Activated naive CD8-positive, alpha-beta T cell treated with anti-CD3 and anti-CD28 coated beads, Interleukin-2, amount 50 U/mL, for 16 hours (primary cell): ENCODE measurements around the gene IRF2BPL.

Experiments used
- DNase-seq: peaks from one replicate; pipeline ENCODE4 v3.0.0-alpha.2; 2020; ENCODE audit warnings: low read depth, low spot score

Gene IRF2BPL

DNA sequence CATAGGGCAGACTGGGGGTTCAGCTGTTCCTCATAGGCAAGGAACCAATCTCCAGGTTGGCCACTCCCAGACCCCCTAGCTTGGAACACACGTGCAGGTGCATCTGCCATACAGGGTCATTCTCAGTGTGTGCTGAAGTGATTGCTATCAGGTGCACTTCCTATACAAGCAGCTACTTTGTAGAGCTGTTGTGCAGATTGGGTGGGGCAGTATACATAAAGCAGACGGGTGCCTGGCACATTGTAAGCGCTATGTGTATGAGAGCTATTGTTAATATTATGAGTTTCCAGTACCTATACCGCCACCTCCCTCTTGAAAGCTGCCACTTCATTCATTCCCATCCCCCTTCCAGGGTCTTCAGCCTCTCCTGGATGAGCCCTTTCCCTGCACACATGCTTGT, 17.3 kb downstream of the IRF2BPL start:
- DNase-seq, result no peak

DNA sequence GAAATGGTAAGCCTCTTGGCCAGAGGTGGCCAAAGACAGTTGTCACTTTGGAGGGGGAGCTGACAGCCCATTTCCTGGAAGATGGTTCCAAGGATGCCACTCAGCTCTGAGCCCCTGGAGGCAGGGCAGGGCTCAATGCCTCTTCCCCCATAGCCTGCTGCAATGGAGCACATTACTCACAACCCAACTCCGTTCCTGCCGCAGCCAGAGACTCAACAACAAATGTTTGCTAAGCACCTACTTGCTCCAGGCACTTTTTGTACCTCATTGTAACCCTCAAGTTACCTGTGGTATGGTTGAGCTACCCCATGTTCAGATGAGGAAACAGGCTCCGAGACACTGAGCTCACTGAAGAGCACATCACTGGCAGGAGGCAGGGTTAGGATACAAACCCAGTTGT, 19.5 kb downstream of the IRF2BPL start:
- no peak for DNase-seq

DNA sequence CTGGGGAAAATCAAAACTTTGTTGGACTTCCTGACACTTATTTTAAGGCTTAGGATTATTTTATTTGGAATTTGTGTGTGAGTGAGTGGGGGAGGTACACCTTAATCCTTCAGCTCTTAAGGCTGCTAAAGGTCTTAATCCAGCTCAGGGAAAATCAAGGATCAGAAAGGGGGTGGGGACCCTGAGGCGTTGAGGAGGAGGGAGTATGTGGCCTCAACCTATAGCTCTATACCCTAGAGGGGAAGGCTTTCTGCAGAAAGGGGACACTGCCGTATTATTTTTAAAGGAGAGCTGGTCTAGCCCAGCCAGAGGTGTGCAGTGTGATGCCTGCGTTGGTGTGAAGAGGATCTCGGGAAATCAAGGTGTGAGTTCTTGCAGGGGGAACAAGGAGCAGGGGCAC, 20.0 kb downstream of the IRF2BPL start:
- DNase-seq, result no peak

DNA sequence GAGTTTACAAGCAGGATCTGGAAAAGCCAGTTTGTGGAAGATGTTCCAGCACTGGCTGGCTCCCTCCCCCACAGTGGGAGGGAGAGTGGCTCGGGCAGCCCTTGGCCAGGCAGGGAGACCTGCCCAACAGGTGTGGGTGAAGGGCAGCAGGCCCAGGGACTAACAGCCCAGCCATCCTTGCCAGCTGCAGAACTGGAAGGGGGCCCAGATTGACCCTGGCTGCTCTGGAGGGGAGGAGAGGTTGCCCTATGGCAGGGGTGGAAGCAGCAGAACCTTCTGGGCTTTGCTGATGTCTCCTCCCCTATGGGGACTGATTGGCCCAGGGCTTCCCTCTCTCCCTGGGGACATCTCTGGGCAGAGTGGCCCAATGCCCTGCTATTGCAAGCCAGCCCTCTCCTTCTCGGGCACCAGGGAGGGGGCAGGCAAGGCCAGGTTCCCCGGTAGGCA, 20.5 kb downstream of the IRF2BPL start:
- DNase-seq, result no peak

DNA sequence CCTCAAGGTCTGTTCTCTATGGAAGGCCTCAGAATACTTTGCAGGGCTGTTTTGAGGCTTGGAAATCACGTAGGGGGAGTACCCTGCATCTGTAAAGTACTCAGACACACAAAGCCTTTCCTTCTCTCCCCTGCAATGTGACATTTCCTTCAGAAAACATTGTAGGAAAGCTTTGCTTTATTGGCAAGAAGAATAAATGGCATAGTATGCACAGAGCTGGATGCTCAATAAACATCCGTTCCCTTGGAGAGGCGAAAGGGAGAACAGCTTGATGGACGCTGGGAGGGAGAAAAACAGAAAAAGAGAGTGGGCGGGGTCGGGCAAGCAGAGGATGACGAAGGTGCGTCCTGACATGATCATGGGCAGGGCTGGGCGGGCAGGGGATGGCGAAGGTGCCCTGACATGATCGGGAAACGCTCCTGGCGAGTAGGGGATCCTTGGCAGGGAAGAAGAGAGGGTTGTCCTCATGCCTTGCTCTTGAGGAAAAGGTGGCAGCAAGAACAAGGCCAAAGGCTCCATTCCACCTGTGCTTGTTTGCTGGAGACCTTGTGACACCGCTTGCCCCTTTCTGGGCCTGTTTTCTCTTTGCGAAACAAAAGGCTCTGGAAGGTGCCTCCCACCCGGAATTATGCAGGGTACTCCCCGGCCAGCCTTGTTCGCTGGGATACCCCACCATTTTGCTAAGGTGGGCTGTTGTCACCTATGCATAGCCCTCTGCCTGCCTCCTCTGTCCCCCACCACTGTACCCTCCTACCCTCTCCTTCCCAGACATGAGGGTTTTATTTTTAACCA, 21.1 kb downstream of the IRF2BPL start:
- no peak for DNase-seq

DNA sequence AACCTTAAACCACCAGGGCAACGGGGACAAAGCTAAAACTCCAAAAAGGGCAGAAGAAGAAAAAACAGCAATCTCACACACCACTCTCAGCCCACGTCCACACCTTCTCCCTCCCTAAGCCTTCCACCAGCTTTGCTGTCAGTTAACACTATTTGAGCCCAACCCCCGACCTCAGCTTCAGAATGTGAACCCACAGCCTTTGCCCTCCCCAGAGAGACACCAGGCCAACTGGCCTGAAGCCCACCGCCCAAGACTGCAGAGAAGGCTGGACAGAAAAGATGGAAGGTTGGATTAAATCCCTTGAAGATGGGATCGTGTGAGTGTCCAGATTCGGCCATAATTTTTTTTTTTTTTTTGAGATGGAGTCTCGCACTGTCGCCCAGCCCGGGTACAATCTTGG, 22.4 kb downstream of the IRF2BPL start:
- no peak for DNase-seq

DNA sequence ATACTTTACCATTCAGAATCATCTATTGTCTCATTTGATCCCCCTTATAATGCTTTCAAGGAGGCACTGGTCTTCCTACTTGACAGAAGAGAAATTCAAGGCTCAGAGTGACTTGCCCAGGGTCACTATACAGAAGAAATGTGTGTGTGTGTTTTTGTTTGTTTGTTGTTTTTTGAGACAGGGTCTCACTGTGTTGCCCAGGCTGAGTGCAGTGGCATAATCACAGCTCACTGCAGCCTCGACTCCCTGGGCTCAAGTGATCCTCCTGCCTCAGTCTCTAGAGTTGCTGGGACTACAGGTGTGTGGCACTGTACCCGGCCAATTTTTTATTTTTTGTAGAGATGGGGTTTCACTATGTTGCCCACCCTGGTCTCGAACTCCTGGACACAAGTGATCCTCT, 22.9 kb downstream of the IRF2BPL start:
- DNase-seq, result no peak

DNA sequence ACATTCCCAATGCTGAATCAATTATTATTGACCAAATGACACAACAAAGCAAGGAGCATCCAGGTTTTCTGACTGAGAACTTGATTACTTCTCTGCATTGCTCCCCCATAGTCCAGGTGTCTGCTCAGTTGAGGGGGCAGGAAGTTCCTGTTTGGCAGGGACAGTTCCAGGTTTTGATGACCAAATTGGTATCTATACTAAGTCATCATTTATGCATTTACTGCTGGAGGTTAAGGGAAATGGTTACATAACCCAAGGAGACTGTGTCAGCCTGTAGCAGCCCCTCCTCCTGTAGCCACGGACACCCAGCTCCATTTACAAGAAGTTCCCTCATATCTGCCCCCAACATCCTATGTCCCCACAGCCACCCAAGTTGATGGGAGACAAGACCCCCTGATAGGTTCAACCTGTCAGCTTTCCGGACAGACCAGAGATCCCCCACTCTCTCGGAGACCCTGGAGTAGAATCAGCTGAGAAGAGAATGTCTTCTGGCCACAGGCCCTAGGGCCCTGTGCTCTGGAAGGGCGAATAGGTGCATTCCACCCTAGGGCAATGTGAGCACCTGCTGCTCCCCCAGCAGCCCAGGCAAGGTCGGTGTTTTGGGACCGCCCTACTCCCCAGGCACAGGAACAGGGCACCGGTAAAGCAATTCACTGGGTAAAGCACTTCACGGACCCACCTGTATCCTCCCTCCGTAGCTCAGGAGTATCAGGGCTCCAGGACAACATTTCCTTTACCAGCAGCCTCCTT, 23.6 kb downstream of the IRF2BPL start:
- no peak for DNase-seq

DNA sequence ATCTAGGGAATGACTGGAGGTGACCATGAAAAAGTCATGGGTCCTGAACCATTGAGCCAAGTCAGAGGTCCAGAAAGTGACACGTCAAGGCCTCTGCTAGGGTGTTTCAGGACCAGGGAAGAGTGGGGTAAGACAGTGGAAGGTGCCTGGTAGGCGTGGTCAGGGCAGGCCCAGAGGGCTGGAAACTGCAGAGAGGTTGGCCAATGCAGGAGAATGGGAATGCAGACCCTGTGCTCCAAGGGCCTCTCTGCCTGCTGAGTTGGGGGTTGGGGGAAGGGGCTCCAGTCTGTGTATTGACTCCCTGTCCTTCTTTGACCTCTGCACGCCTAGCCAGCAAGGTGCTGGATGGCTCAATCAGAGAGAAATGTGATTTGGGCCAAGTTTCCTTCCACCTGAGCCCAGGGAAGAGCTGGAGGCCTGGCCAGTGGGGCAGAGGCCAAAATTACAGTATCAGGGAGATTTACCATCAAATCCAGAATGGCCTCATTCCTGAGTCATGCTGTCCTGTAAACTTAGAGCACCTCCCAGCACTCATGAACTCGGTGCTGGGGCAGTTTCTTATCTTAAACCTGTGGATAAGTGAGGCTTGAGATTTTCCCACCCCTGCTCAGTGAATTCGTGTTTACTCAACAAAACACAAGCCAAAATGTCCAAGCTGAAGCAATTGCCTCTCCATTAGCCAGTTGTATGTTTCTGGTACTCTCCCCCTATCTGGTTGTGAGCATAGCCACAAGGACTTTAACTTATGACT, 24.4 kb downstream of the IRF2BPL start:
- no peak for DNase-seq

DNA sequence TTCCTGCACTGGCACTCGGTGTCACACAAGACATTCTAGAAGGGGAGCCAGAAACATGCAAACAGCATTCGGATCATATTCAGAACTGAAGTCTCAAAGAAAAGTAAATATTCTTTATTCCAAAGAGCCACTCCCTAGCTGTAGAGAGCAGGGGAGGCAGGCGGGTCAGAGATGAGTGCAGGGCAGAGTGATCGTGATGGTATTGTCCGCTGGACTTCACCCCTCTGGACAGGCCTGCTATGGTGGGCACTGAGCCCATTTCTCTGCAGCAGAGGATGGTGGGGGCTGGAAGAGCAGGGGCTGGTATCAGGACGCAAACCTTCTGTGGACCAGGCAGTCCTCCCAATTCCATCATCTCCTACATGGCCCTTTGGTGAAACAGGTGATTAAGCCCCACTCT, 25.6 kb downstream of the IRF2BPL start:
- DNase-seq, result no peak

DNA sequence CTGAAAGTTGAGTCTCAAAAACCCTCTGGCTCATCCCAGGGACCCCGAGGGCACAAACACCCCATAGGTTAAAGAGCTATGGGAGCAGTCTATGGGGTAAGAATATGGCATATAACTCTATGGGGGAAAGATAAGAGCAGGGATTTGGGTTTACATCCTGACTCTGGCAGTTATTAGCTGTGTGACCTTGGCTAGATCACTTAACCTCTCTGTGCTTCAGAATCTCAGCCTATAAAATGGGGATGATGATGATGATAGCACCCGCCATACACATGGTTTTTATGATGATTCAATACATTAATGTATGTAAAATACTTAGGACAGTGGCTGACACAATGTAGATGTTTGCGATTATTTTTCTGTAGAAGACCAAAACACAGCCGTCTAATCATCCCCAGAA, 26.2 kb downstream of the IRF2BPL start:
- DNase-seq, result no peak

DNA sequence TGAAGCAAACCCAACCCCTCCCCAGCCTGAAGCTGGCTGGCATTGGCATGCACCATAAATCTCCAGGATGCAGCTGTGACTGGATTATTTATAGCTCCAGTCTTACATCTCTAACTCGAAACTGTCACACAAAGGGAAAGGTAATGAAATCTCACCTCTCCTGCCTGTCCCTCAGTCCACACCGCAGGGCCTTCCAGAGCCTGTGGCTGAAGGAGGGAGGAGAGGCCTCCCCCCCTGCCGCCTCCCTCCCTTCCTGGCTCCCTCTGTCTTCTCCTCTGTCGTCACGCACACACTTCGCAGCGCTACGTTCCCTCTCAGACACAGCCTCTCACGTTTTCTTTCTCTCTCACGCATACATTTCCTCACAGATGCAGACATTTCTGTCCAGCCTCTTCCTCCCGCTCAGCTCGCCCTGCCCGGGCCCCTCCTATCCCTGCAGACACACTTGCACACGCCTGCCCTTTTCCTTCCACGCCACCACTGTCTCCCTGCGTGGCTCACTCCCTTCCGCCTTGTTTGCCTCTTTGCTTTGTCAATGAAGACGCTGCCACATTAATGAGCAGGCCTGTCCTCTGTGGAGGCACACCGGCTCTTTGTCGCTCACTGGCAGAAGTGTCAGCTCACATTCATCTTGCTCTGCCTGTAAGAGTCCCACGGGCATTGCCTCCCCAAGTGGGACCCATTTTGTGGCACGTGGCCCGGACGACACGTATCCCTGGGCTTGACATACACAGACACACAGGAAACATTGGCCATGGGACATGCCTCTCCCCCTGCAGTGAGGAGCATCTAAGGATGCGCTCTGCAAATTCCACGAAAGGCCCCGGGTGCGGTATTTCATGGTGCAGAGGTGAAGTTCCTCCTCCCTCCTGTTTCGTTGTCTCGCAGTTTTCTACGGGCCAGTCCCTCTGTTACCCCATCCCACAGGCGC, 27.9 kb downstream of the IRF2BPL start:
- no peak for DNase-seq

DNA sequence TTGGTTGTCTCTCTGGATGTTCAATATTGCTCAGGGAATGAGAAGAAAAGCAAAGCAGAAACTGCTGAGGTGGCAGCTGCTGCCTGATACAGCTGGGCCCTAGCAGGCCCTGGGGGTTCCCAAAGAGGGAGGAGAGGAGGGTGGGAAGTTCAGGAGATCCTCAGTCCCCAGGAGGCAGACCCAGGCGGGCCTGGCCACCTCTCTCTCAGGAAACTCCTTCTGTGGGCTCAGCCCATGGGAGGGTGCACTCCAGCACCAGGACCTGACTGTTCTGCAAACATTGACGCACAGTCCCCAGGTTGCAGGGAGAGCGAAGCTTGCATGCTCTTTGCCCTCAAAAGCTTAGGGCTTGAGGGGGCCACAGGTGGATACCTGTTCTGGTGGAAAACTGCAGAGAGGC, 29.6 kb downstream of the IRF2BPL start:
- DNase-seq, result no peak

DNA sequence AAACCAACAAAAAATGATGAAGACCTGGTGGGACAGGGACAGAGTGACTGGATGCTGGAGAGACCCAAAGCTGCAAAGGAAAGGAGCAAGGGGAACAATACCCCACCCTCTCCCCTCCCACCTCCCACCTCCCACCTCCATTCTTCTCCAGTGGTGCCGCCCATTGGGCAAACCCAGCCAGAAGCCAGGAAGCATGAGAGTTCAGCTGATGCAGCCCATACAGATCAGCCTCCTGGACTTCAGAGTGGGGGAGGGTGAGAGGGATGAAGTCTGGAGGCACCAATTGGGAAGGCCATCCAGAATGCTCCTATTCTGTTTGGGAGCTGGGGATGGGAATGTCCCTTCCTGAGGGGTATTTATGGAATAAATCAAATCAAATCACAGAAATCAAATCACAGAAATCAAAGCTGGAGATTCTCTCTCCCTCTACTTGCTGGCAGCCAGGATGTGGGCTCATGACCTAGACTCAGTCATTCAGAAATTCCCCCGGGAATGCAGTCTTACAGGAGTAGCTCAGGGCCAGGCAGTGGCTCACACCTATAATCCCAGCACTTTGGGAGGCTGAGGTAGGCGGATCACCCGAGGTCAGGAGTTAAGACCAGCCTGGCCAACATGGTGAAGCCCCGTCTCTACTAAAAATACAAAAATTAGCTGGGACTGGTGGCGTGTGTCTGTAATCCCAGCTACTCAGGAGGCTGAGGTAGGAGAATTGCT, 31.1 kb downstream of the IRF2BPL start:
- no peak for DNase-seq

DNA sequence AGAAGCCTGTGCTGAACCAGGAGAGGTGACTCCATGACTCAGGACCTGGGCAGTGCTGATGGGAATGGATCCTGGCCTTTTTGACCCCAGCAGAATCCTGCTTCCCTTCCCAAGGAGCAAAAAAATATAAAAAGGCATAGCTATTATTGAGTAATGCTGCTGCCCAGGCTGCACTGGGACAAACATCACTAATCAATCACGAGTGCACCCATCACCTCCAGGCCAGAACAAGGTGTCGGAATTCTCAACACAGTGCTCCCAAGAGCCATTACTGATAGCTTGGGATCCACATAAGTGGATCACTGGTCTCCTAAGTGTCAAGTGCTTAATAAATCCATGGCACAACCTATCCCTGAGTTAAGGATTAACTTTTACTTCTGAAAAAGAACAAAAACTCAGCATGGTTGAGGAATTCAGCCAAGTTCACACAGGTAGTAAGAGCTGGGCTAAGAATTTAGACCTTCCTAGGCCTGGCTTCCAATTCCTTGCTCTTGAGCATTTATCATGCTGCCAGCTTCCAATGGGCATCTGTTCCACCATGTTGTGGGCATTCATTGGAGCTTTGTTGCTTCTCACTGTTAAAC, 31.9 kb downstream of the IRF2BPL start:
- no peak for DNase-seq

DNA sequence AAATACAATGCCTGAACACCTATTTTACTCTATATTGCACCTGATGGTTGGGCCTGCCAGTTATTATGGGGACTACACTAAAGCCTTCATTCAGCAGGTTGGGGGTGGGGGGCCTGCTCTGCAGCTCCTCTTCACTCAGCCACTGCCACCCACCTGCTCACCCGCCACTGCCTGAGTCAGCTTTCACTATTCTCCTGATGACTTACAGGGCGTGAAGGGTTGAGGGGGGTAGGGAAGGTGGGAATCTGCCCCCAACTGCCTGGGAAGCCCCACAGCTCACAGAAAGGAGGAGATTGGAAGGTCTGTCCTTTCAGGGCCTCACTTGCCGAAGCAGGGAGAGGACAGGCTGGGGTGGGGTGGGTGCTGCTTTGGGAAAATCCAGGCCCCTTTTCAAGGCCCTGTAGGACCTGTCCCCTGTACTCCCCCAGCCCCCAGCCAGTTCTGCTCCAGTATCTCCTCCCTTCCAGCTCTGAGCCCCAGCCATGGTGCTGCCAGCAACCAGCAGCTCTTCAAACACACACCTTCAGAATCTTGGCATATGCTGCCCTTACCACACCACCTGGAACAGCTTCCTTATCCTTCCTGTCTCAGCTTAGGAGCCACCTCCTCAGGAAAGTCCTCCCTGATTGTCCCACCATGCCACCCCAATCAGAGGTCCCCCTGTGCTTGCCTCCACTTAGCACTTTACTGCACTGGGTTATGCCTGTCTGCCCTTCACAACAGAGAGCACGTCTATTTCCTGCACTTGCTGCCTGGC, 33.1 kb downstream of the IRF2BPL start:
- DNase-seq, result no peak

DNA sequence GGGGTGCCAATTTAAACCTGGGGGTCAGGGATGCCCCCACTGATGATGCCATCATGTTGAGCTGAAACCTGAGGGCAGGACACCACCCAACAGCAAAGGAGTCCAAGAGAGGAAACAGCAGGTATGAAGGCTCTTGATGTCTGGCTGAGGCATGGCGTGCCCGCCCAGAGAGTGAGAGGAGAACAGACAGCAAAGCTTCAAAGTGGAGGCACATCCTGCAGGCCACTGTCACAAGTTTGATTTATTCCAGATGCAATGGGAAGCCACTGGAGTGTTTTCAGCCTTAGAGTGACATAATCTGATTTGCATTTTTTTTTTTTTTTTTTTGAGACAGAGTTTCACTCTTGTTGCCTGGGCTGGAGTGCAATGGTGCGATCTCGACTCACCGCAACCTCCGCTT, 34.8 kb downstream of the IRF2BPL start:
- DNase-seq, result no peak

DNA sequence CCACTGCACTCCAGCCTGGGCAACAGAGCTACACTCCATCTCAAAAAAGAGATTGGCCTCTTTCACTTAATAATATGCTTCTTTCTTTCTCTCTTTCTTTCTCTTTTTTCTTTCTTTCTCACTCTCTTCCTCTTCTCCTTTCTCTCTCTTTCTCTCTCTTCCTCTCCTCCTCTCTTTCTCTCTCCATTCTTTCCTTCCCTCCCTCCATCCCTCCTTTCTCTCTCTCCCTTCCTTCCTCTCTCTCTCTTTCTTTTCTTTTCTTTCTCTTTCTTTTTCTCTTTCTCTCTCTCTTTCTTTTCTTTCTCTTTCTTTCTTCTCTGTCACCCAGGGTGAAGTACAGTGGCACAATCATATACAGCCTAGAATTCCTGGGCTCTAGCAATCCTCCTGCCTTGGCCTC, 38.4 kb downstream of the IRF2BPL start:
- no peak for DNase-seq

DNA sequence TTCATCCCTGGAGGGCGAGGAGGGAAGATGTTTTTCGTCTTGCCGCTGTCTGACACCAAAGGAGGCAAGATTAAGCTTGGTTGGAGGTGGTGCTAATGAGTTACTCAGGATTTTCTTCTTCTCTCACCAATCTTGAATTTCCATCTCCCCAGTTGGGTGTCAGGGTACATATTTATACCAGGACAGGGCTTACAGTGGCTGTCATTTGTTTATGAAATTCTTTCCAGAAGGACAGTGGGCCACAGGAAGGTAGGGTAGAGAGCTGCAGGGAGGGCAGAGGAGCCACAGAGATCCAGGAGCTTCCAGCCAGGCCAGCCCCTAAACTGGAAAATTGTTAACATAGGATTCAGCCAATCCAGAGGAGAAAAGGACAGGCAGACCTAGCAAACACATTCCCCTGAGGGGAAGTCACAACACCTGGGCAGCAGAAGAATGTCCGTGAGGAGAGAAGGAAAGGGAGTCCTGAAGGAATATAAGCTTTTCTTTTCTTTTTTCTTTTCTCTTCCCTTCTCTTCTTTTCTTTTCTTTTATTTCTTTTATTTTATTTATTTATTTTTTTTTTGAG, 40.5 kb downstream of the IRF2BPL start:
- DNase-seq, result no peak
